Measurements from ENCODE around the gene ADAM12. TPM values are rescaled to one million over a fixed set of nuclear protein-coding genes. Genes with fewer than 3 reads are reported as not detected.
A peak's percentile ranks its signal among the peaks of the same experiment; 100 is the strongest.

The ADAM12 gene
- polyA plus RNA-seq, 1 of the 3 experiments (the other 2 are of a cell fraction): 25.0 TPM

- Histone ChIP-seq H3K27ac (ENCODE audit: low read depth in 2 of 2, low read length in 1 of 2) (no peak overlapping the region), H3K9ac (no peak overlapping the region), H3K79me2 (ENCODE audit: insufficient read depth) (no peaks in the 10 kb centered on the region), H3K9me2 (no peaks in the 10 kb centered on the region), H3K27me3 (ENCODE audit: insufficient read depth) (no peaks in the 10 kb centered on the region), H2AFZ (ENCODE audit: low read depth) (no peak overlapping the region), H3K9me3 (no peaks in the 10 kb centered on the region), H3K36me3 (replicated peaks in 1 of 2; ENCODE audit: control insufficient read depth in 1 of 2, insufficient read depth in 2 of 2, low read length in 1 of 2) (no peaks in the 10 kb centered on the region), H3K4me1 (ENCODE audit: control insufficient read depth in 1 of 2, insufficient read depth in 2 of 2, low read depth in 1 of 2, low read length in 1 of 2) (peaks cover 5 to 16% of the 10 kb centered on the region in 2 experiments), H3K4me3 (ENCODE audit: low read depth in 2 of 2, low read length in 1 of 2) (no peak overlapping the region), H3F3A (replicated peaks; ENCODE audit: insufficient read depth) (peaks cover 12% of the 10 kb centered on the region), H4K20me1 (ENCODE audit: insufficient read depth) (no peaks in the 10 kb centered on the region), H3K4me2 (no peak overlapping the region)
- WGBS (ENCODE audit: low lambda C conversion rate): 87% methylated on average over 4 of the region's 4 CpGs
- ChIA-PET CTCF (interaction anchor here (1.0 to 1.3 kb wide), 3 partner anchors 111 to 410 kb away, joined by 3 to 5 read pairs (median 3); no protein-coding TSS in a partner anchor), POLR2A (no interaction called here)
- TF ChIP-seq TAF1 (IDR thresholded peaks at IDR 0.05; ENCODE audit: borderline replicate concordance, low read depth, low read length) (no peak), NFIC (IDR thresholded peaks at IDR 0.05; ENCODE audit: borderline replicate concordance) (no peak), RAD21 (IDR thresholded peaks at IDR 0.05; ENCODE audit: low read length) (no peak), IRF3 (IDR thresholded peaks at IDR 0.05; ENCODE audit: low read depth, low read length) (no peak), TCF12 (IDR thresholded peaks at IDR 0.05) (no peak), TEAD4 (IDR thresholded peaks at IDR 0.05; ENCODE audit: borderline replicate concordance, insufficient read depth) (no peak), ZBTB33 (IDR thresholded peaks at IDR 0.05; ENCODE audit: borderline replicate concordance, low read depth) (no peak), PBX3 (IDR thresholded peaks at IDR 0.05) (no peak), NRF1 (IDR thresholded peaks at IDR 0.05; ENCODE audit: low read depth, low read length) (no peak), GABPA (IDR thresholded peaks at IDR 0.05; ENCODE audit: low read depth) (no peak), MEF2A (IDR thresholded peaks at IDR 0.05; ENCODE audit: borderline replicate concordance, low read depth) (no peak), YY1 (IDR thresholded peaks at IDR 0.05; ENCODE audit: low read depth) (no peak)
- DNase-seq: no peak
Observed at GRCh38 chr10:126393076-126393475, 4.8 kb upstream of the ADAM12 start.

- no peak overlapping the region for H3K4me3 ChIP-seq (ENCODE audit: low read depth in 2 of 2, low read length in 1 of 2)
- no peak overlapping the region for H3K9ac ChIP-seq
- ChIA-PET CTCF (interaction anchor here (2.4 kb wide), 1 partner anchor 112 kb away, joined by 8 read pairs; no protein-coding TSS in a partner anchor), POLR2A (no interaction called here)
- H3F3A ChIP-seq (replicated peaks; ENCODE audit: insufficient read depth): peaks cover 8% of the 10 kb centered on the region
- H3K4me1 ChIP-seq (ENCODE audit: control insufficient read depth in 1 of 2, insufficient read depth in 2 of 2, low read depth in 1 of 2, low read length in 1 of 2): peaks cover 5 to 12% of the 10 kb centered on the region in 2 experiments; a peak in 3 of 4 replicates
- H2AFZ ChIP-seq (ENCODE audit: low read depth): no peak overlapping the region
- no peak overlapping the region for H3K4me2 ChIP-seq
- H3K27me3 ChIP-seq (ENCODE audit: insufficient read depth): no peaks in the 10 kb centered on the region
- no peak for DNase-seq
- H3K36me3 ChIP-seq (replicated peaks in 1 of 2; ENCODE audit: control insufficient read depth in 1 of 2, insufficient read depth in 2 of 2, low read length in 1 of 2): no peaks in the 10 kb centered on the region
- H3K79me2 ChIP-seq (ENCODE audit: insufficient read depth): no peaks in the 10 kb centered on the region
- WGBS (ENCODE audit: low lambda C conversion rate): 88% methylated on average over 8 of the region's 8 CpGs
- no peaks in the 10 kb centered on the region for H4K20me1 ChIP-seq (ENCODE audit: insufficient read depth)
- TF ChIP-seq SMC3 (IDR thresholded peaks at IDR 0.05; ENCODE audit: low read depth, low read length) (no peak), GATA2 (CRISPR knock-in tag; IDR thresholded peaks at IDR 0.05) (peak; percentile 29; the same call in 1 of the 2 replicates)
- H3K27ac ChIP-seq (ENCODE audit: low read depth in 2 of 2, low read length in 1 of 2): no peak overlapping the region
- H3K9me3 ChIP-seq: no peaks in the 10 kb centered on the region
- no peaks in the 10 kb centered on the region for H3K9me2 ChIP-seq
Observed at GRCh38 chr10:126392469-126392868, 4.2 kb upstream of the ADAM12 start.

Data from SK-N-SH (cell line).